GM19193 (cell line): Measurements from ENCODE around the gene SHISA7.

Experiments
- POLR2A ChIP-seq: IDR thresholded peaks from 4 replicates; pipeline ENCODE4 v1.6.1; 2011; ENCODE audit not compliant: insufficient read depth, insufficient read length; ENCODE audit errors: extremely low read depth

SHISA7 gene

GRCh38 chr19:55431183-55431582 lies 11.9 kb downstream of the SHISA7 start:
- no peak for TF ChIP-seq POLR2A

GRCh38 chr19:55426042-55426441 lies 17.1 kb downstream of the SHISA7 start:
- TF ChIP-seq POLR2A = no peak

- TF ChIP-seq POLR2A = no peak
Observed at GRCh38 chr19:55424518-55424917, 18.6 kb downstream of the SHISA7 start.

GRCh38 chr19:55423225-55424005 lies 19.7 kb downstream of the SHISA7 start:
- no peak for TF ChIP-seq POLR2A

- no peak for TF ChIP-seq POLR2A
Observed at GRCh38 chr19:55419624-55420236, 23.4 kb downstream of the SHISA7 start.

GRCh38 chr19:55419103-55419502 lies 24.0 kb downstream of the SHISA7 start:
- no peak for TF ChIP-seq POLR2A

GRCh38 chr19:55418185-55418584 lies 24.9 kb downstream of the SHISA7 start:
- no peak for TF ChIP-seq POLR2A

GRCh38 chr19:55410168-55410567 lies 32.9 kb downstream of the SHISA7 start:
- no peak for TF ChIP-seq POLR2A

- peak; percentile 48 for TF ChIP-seq POLR2A
Observed at GRCh38 chr19:55408533-55408872, 34.6 kb downstream of the SHISA7 start.

- TF ChIP-seq POLR2A = no peak
Observed at GRCh38 chr19:55407800-55408532, 35.1 kb downstream of the SHISA7 start.

- TF ChIP-seq POLR2A = peak; percentile 99
Observed at GRCh38 chr19:55407550-55407799, 35.6 kb downstream of the SHISA7 start, which contains the start of gene UBE2S. Gene UBE2S (minus strand): TSS chr19:55407788. CDS start chr19:55407589, 199 bp downstream.

- TF ChIP-seq POLR2A = no peak
Observed at GRCh38 chr19:55406826-55407549, 36.1 kb downstream of the SHISA7 start.

GRCh38 chr19:55406091-55406825 lies 36.8 kb downstream of the SHISA7 start:
- no peak for TF ChIP-seq POLR2A

- TF ChIP-seq POLR2A = no peak
Observed at GRCh38 chr19:55405638-55406037, 37.5 kb downstream of the SHISA7 start.

GRCh38 chr19:55402509-55402908 lies 40.6 kb downstream of the SHISA7 start:
- TF ChIP-seq POLR2A = peak; percentile 17
